D721Med (cell line): Measurements from ENCODE around the gene RHBDF2.

ENCODE experiments used
- DNase-seq: peaks from one replicate; pipeline ENCODE4 v3.0.0; 2011; ENCODE audit warnings: low spot score; ENCODE audit not compliant: insufficient read length
- FAIRE-seq: peaks from 2 replicates; lab custom pipeline; 2011; peaks lifted over from hg19 to GRCh38; lab: Jason Lieb, UNC
- CTCF ChIP-seq: IDR thresholded peaks from 2 replicates; pipeline ENCODE4 v1.5.1; 2012; ENCODE audit warnings: mild to moderate bottlenecking, control low read depth; ENCODE audit not compliant: insufficient read depth; ENCODE audit errors: missing control alignments

Gene RHBDF2

GRCh38 chr17:76427501-76428231, 73.6 kb downstream of the RHBDF2 start:
- DNase-seq, result no peak
- TF ChIP-seq CTCF, result no peak
- FAIRE-seq, result no peak

- TF ChIP-seq CTCF, result no peak
- DNase-seq (no peak), FAIRE-seq (no peak)
These were observed 74.4 kb downstream of the RHBDF2 start for GRCh38 chr17:76426853-76427252.

GRCh38 chr17:76422860-76423259, 78.4 kb downstream of the RHBDF2 start:
- no peak for DNase-seq
- no peak for TF ChIP-seq CTCF
- FAIRE-seq, result no peak

GRCh38 chr17:76422406-76422805, 78.8 kb downstream of the RHBDF2 start:
- no peak for TF ChIP-seq CTCF
- no peak for DNase-seq
- FAIRE-seq, result no peak

- DNase-seq (no peak), FAIRE-seq (no peak)
- TF ChIP-seq CTCF, result no peak
These were observed 80.2 kb downstream of the RHBDF2 start for GRCh38 chr17:76421044-76421407.
